Activated CD8-positive, alpha-beta memory T cell treated with anti-CD3 and anti-CD28 coated beads, Interleukin-2, amount 50 U/mL, for 24 hours (primary cell): ENCODE data around the gene DDX3X.
A peak's percentile ranks its signal among the peaks of the same experiment; 100 is the strongest.
"Not testable (repeated sequence)": the region's sequence is repeated elsewhere in the genome, so short reads cannot be mapped to it uniquely, and the experiment has no call there.

Experiments used
- DNase-seq: peaks from one replicate; pipeline ENCODE4 v3.0.0-alpha.2; 2020; ENCODE audit errors: extremely low read depth

DDX3X gene

GRCh38 chrX:41333744-41334362 is at the start of gene DDX3X:
TSS of gene DDX3X (plus strand) at chrX:41334162. CDS start at chrX:41334253, 91 bp downstream.
- peak; percentile 68 for DNase-seq

- DNase-seq, result not testable (repeated sequence)
These were observed 48.0 kb upstream of the DDX3X start for GRCh38 chrX:41285928-41286327.

GRCh38 chrX:41288641-41289040 is 45.3 kb upstream of the DDX3X start:
- no peak for DNase-seq

DNA sequence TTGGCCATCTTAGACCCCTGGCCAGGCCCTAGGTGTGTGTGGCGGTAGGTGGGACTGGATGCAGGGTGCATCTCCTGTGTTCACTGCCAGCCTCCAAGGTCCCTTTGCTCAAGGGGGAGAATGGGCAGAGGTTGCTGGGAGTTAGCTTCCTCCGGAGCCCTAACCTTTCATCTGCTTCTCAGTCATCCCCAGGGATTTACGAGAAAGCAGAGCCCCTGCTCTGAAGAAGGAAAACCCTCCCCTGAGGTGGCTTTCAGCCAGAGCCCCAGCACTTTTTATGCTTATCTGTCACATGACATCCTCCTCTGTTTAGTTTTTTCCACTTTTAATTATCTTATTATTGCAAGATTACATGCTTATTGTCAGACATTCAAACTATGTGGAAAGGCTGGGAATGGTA is 44.9 kb upstream of the DDX3X start:
- no peak for DNase-seq

DNA sequence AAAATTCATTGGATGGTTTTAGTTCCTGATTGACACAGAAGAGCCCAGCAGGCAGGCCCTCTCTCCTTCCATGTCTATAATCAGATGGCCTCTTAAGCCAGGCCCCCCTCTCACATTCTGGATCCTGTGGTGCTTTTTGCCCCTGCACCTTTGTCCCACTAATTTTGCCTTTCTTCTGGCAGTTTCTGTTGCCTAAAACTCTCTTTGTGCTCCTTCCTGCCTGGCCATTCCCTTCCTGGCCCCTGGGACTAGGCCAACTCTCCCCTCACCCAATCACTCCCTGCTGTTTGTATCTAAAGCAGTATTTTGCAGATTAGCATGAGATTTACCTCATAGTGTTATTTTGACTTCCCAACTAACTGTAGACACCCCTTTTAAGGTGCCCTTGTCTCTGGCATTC is 42.7 kb upstream of the DDX3X start:
- no peak for DNase-seq

DNA sequence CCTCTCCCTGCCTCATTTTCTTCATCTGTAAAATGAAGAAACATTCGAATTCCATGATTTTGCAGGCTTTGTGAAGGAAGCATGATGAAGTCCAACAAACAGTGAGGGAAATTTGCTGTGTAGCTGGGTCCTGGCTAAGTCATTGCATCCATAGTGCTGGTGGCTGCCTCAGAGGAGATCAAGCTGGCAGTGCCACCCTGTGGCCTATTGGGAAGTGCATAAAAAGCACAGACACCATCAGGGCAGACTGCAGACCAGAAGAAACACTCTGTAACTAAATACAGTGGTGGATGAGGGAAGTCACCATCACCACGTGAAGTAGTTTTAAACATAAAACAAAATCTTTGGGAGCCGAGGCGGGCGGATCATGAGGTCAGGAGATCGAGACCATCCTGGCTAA is 40.7 kb upstream of the DDX3X start:
- DNase-seq, result no peak

DNA sequence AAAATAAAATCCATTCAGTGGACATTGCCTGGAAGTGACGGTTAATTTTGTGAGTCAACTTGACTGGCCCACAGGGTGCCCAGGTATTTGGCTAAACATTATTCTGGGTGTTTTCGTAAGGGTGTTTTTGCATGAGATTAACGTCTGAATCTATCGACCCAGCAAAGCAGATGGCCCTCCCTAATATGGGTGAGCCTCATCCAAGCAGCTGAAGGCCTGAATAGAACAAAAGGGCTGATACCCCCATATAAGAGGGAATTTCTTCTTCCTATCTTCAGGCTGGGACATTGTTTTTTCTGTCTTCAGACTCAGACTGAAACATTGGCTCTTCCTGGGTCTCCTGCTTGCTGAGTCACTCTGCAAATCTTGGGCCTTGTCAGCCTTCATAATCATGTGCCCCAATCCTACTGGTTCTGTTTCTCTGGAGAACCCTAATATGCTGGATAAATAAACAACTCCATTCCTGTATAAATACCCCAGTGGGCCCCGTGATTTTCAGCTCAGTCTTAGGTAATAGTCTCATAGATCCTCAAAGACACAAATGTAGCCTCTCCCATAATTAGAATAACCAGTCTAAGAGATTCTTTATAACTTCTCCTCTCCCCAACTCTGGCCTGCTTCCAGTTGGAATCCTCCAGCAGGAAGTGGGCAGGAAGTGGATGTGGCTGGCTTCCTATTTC is 33.1 kb upstream of the DDX3X start:
- DNase-seq, result no peak

DNA sequence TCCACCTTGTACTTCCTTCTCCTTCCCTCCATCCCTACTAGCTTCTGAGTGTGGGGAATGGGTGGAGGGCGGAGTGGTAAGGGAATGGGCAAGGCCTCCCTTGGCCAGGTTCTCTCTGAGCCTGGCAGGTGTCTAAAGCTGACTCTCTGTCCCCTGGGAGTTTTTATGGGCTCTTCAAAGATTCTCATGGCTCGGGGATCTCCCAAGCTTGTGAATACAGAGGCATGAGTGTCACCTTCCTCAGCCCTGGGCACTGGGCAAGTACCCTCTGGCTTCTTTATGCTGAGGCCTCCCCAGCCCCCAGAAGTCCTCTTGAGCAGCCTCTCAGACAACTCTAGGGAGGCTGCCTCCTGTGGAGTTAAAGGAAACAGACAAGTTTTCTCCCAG is 32.5 kb upstream of the DDX3X start:
- DNase-seq, result no peak

- DNase-seq, result no peak
These were observed 31.6 kb upstream of the DDX3X start for GRCh38 chrX:41302370-41302769.

DNA sequence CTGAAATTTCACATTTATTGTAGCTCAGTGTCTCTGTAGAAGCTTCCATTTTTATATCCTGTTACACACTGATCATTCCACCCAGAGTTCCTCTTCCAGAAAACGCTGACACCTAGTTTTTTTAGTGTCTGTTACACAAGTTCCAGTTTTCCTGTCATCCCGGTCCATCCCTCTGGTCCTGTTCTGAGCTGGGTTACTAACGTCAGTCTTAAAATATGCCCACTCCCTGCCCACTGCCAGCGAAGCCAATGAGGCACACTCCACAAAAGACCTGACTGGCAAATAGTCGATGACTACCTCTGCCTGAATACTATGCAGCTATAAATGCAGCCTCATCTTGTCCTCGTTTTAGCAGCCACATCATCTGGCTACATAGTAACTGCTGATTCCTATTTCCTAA is 30.9 kb upstream of the DDX3X start:
- DNase-seq, result no peak

DNA sequence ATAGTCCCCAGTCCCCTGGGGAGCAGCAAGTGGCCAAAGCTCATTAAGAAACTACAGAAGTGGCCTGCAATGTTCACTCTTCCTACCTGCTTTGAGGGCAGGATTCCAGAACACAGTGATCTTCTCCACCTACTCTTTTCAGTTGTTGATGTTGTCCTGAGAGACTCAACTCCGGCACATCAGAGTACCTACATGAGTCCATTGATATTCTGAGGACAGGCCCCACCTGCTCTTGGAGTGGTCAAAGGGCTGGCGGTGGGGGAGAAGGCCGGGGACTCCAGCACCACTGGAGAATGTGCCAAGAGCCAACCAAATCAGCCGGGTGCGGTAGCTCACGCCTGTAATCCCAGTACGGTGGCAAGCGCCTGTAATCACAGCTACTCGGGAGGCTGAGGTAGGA is 29.8 kb upstream of the DDX3X start:
- DNase-seq, result no peak

DNA sequence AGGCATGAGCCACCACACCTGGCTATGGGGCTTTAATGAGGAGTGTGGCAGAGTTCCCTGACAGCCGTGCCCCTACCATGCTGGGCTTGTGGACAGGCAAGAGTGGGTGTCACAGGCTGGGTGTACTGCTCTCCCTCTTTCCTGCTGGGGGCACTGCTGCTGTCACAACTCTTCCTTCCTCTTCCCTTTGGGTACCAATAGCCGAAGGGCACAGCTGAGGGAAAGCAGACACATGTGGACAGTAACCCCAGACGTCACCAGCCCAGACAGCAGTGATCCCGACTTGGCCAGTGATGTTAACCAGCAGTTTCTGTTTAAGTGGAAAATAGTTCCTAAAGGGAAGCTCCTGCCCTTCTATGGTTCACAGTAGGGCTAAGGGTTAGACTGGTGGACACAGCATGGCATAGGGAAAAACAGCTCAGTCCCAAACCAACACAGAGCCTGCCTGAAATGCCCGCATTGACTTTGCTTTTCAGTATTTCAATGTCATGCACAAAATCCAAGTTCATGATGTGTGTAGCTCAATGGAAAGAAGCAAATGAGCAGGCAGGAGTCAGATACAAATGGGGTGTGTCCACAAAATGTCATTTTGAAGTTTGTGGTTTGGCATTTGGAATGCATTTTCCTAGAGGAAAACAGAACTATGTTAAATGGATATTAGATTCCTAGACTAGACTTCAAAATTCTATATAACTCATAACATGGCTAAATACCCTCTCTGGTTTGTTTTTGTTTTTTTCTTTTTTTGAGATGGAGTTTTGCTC is 24.9 kb upstream of the DDX3X start:
- no peak for DNase-seq

DNA sequence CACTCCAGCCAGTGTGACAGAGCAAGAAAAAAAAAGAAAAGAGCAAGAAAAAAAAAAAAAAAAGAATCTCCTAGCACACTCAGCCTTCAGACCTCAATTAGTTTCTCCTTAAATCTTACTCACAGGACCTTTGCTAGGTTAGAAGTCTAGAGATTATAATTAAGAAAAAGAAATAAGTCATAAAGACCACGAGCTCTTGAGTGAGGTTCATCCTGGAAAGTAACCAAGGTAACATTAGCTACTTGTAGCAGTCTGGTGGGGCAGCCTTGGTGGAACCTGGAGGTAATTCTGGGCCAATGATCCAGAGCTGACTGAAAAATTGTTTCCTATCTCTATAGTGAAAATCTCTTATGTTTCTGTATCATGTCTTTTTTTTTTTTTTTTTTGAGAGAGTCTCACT is 21.2 kb upstream of the DDX3X start:
- no peak for DNase-seq

DNA sequence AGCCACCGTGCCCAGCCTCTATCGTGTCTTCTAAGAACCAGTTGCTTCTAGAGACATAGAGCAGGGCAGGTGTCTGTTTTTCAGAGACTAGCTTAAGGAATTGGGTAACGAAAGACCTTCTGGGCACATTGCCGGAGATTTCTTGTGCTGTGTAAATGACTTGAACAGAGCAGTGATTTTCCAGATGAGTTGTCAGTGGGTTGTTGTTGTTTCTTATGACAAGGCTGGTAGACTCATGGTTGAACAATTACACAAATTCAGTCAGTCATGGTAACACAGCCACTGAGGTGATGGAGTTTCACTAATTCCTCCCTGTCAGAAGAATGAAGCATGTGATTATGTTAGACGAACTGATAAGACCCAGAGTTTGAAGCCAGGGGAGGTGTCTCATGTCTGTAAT is 20.5 kb upstream of the DDX3X start:
- no peak for DNase-seq

GRCh38 chrX:41314204-41314603 is 19.8 kb upstream of the DDX3X start:
- no peak for DNase-seq

DNA sequence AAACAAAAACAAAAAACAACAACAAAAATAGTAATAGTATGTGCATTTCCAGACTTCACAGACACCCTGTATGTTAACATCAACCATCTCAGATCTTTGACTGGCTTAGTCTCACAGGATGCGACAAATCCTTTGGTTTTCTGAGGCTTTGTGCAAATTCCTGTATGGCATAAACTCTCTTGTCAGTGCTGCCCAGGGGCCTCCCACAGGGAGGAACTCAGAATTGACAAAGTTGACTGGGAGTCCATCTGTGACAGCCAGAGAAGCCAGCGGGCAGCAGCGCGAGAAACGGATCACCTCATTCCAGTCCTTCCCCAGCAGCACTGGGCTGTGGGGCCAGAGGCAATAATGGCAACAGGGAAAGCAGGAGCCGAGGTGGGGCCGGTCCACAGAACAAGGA is 19.1 kb upstream of the DDX3X start:
- no peak for DNase-seq

DNA sequence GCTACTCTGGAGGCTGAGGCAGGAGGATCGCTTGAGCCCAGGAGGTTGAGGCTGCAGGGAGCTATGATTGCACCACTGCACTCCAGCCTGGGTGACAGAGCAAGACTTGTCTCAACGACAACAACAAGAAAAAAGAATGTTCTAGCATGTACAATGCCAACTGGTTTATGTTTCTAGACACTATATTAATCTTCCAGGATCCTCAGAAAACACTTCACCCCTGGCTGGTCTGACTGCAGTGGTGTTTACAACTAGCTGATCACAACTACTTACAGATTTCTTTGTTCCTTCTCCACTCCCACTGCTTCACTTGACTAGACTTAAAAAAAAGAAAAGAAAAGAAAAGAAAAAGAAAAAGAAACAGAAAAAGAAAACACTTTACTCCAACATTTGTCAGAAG is 17.7 kb upstream of the DDX3X start:
- not testable (repeated sequence) for DNase-seq

DNA sequence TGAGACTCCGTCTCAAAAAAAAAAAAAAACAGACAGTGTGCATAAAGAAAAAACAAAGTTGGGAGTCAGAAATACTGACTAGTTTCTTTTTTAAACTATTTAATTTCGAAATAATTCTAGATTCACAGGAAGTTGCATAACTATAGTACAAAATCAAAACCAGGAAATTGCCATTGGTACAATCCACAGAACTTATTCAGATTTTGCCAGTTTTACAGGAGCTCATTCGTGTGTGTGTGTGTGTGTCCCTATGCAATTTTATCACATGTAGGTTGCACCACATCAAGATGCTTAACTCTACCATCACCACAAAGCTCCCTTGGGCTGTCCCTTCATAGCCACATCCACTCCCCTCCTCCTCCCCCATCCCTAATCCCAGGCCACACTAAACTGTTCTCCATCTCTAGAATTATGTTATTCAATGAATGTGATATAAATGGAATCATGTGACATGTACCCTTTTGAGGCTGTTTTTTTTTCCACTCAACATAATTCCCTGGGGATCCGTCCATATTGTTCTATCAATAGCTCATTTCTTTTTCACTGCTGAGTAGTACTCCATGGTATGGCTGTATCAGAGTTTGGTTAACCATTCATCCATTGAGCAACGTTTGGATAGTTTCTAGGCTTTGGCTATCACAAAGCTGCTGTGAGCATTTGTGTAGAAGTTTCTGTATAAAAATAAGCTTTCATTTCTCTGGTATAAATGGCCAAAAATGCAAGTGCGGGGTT is 16.3 kb upstream of the DDX3X start:
- DNase-seq, result no peak

GRCh38 chrX:41320393-41320792 is 13.6 kb upstream of the DDX3X start:
- no peak for DNase-seq

DNA sequence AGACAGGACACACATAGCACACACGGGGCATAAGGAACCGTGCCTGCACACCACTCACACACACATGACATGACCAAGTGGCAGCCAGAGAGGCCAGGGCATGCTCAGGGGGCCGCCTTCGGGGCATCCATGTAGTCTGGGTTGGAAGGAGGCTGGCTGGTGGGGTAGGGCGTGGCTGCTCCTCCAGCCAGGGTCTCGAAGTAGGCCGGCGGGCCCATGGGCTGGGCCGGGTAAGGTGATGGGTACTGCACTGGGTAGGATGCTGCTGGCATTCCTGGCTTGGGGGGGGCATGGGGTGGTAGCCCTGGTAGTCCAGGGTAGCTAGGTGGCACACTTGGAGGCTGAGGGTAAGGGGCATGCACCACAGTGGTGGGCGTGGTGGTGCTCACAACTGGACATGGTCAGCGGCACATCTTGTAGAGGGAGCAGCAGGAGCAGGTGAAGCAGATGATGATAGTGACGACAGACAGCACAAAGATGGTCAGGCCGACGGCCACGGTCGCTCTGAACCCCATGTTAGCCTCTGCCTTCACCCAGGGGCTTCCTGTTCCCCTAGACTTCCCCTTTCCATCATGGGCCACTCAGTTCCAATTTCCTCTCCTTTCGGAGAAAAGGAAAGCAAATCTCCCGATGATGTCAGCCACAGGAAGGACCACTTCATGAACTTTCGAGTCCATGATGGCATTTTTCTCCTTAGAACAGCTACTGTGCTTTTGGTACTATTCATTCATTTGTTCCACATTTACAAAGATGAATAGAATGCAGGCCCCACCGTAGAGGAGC is 10.9 kb upstream of the DDX3X start:
- DNase-seq, result no peak

DNA sequence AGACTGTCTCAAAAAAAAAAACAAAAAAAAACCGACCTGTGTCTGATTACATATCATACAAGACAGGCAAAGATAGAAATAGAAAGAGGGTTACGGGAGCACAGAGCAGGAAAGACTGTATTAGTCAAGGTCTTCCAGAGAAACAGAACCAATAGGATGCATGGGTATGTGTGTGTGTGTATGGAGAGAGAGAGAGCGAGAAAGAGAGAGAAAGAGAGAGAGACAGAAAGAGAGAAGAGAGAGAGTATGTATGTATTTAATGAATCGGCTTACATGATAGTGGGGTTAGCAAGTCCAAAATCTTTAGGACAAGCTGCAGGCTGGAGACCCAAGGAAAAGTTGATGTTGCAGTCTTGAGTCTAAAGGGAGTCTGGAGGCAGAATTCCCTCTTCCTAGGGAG is 7.5 kb upstream of the DDX3X start:
- no peak for DNase-seq

DNA sequence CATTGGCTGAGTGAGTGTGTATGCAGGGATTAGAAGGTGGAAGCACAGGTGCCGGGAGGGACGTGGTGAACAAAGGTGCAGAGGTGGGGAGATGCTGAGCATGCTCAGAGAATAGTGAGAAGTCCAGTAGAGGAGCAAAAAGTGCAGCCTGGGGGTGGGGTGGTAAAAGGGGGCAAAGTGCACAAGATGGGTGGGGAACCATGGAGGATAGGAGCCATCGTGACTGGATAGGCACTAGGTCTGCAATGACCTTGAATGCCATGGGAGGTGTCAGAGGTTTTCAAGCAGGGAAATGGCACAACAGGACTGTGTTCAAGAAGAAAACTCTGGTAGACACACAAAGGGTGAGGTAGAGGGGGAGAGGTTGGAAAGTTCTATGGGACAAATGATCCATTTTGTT is 6.6 kb upstream of the DDX3X start:
- DNase-seq, result no peak
